Stimulated activated CD8-positive, alpha-beta memory T cell treated with anti-CD3 and anti-CD28 coated beads, Interleukin-4, amount 100 ng/mL, for 24 hours (primary cell): Measurements from ENCODE around the gene CYB561A3.

Experiments used
- DNase-seq: peaks from one replicate; pipeline ENCODE4 v3.0.0-alpha.2; 2020; ENCODE audit warnings: low read depth

Gene CYB561A3

GRCh38 chr11:61369372-61370348 lies 8.0 kb upstream of the CYB561A3 start:
- no peak for DNase-seq

GRCh38 chr11:61368646-61369045 lies 7.0 kb upstream of the CYB561A3 start:
- DNase-seq = no peak

GRCh38 chr11:61367406-61367805 lies 5.7 kb upstream of the CYB561A3 start:
- DNase-seq = no peak

GRCh38 chr11:61364012-61364675 lies 2.5 kb upstream of the CYB561A3 start:
- no peak for DNase-seq

- DNase-seq = no peak
These were observed 827 bp upstream of the CYB561A3 start for GRCh38 chr11:61362542-61362875.

- DNase-seq = no peak
These were observed 393 bp downstream of the CYB561A3 start for GRCh38 chr11:61361237-61361740.

- no peak for DNase-seq
These were observed 2.2 kb downstream of the CYB561A3 start for GRCh38 chr11:61359516-61359915.

- no peak for DNase-seq
These were observed 3.1 kb downstream of the CYB561A3 start for GRCh38 chr11:61358566-61358965.

- DNase-seq = no peak
These were observed 3.8 kb downstream of the CYB561A3 start for GRCh38 chr11:61357894-61358239.

GRCh38 chr11:61357233-61357893 lies 4.3 kb downstream of the CYB561A3 start:
- DNase-seq = no peak

- no peak for DNase-seq
These were observed 5.0 kb downstream of the CYB561A3 start for GRCh38 chr11:61356706-61357105.

- DNase-seq = no peak
These were observed 7.5 kb downstream of the CYB561A3 start for GRCh38 chr11:61354208-61354607.

GRCh38 chr11:61353131-61354067 lies 8.3 kb downstream of the CYB561A3 start:
- no peak for DNase-seq

- no peak for DNase-seq
These were observed 9.6 kb downstream of the CYB561A3 start for GRCh38 chr11:61352038-61352437.

- DNase-seq = no peak
These were observed 10.9 kb downstream of the CYB561A3 start for GRCh38 chr11:61350803-61351202.

- DNase-seq = no peak
These were observed 11.3 kb downstream of the CYB561A3 start for GRCh38 chr11:61350336-61350735.

- DNase-seq = no peak
These were observed 11.8 kb downstream of the CYB561A3 start for GRCh38 chr11:61349916-61350315.

- DNase-seq = no peak
These were observed 12.4 kb downstream of the CYB561A3 start for GRCh38 chr11:61349189-61349751.

- DNase-seq = no peak
These were observed 13.7 kb downstream of the CYB561A3 start for GRCh38 chr11:61347916-61348461.

- no peak for DNase-seq
These were observed 15.5 kb downstream of the CYB561A3 start for GRCh38 chr11:61345954-61346843.
